GM13976 (cell line): ENCODE measurements around the gene CLDN4.
"Not testable (repeated sequence)": the region's sequence is repeated elsewhere in the genome, so short reads cannot be mapped to it uniquely, and the experiment has no call there.

Experiments
- DNase-seq: peaks from one replicate; pipeline ENCODE4 v3.0.0; 2012; ENCODE audit warnings: low spot score
- in situ Hi-C: fragments of 300-500 bp; cut with MboI; formaldehyde crosslinking; loops from one replicate; pipeline ENCODE4 v1.12.0; 2022; ENCODE audit warnings: low sequenced_read_pairs, mixed read lengths, inconsistent platforms; ENCODE audit not compliant: unreplicated experiment
- TF ChIP-seq, protein P1 (sequence below): IDR thresholded peaks from 2 replicates; pipeline ENCODE4 v1.5.1; 2012; ENCODE audit warnings: borderline replicate concordance, mild to moderate bottlenecking; ENCODE audit not compliant: insufficient read depth; ENCODE audit errors: extremely low read depth, missing control alignments, control extremely low read depth

Gene CLDN4, protein sequence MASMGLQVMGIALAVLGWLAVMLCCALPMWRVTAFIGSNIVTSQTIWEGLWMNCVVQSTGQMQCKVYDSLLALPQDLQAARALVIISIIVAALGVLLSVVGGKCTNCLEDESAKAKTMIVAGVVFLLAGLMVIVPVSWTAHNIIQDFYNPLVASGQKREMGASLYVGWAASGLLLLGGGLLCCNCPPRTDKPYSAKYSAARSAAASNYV

DNA sequence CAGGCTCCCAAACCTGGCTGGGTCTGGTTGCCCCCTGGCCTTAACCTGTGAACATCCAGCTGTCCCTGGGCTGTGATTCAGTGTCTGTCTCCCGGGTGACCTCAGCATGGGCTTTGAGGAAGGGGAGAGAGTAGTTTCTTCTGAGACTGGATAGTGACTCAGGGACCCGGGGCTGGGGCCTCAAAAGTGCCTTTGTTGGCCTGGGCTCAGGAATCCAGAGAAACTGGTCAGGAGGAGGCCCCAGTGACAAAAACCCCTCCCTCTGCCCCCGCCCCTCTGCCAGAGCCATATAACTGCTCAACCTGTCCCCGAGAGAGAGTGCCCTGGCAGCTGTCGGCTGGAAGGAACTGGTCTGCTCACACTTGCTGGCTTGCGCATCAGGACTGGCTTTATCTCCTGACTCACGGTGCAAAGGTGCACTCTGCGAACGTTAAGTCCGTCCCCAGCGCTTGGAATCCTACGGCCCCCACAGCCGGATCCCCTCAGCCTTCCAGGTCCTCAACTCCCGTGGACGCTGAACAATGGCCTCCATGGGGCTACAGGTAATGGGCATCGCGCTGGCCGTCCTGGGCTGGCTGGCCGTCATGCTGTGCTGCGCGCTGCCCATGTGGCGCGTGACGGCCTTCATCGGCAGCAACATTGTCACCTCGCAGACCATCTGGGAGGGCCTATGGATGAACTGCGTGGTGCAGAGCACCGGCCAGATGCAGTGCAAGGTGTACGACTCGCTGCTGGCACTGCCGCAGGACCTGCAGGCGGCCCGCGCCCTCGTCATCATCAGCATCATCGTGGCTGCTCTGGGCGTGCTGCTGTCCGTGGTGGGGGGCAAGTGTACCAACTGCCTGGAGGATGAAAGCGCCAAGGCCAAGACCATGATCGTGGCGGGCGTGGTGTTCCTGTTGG, at the start of gene CLDN4:
CLDN4 (plus strand) TSS at position 316 of the 903 bp plus-strand sequence; CDS start at position 522, 206 bp downstream.
- in situ Hi-C loops, result no loop called here
- no peak for DNase-seq
- TF ChIP-seq, protein P1, sequence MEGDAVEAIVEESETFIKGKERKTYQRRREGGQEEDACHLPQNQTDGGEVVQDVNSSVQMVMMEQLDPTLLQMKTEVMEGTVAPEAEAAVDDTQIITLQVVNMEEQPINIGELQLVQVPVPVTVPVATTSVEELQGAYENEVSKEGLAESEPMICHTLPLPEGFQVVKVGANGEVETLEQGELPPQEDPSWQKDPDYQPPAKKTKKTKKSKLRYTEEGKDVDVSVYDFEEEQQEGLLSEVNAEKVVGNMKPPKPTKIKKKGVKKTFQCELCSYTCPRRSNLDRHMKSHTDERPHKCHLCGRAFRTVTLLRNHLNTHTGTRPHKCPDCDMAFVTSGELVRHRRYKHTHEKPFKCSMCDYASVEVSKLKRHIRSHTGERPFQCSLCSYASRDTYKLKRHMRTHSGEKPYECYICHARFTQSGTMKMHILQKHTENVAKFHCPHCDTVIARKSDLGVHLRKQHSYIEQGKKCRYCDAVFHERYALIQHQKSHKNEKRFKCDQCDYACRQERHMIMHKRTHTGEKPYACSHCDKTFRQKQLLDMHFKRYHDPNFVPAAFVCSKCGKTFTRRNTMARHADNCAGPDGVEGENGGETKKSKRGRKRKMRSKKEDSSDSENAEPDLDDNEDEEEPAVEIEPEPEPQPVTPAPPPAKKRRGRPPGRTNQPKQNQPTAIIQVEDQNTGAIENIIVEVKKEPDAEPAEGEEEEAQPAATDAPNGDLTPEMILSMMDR, result no peak

DNA sequence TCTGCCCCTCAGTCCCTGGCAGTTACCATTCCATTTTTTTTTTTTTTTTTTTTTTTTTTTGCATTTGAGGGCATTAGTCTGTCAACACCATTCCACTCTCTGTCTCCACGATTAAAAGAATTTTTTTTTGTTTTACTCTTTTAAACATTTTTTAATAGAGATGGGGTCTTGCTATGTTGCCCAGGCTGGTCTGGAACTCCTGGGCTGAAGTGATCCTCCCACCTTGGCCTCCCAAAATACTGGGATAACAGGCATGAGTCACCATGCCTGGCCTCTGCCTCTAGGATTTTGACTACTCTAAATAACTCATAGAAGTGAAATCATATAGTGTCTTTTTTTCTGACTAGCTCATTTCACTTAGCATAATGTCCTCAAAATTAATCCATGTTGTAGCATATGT, 44.2 kb upstream of the CLDN4 start:
- TF ChIP-seq, protein P1, result no peak
- no peak for DNase-seq
- in situ Hi-C loops, result no loop called here

DNA sequence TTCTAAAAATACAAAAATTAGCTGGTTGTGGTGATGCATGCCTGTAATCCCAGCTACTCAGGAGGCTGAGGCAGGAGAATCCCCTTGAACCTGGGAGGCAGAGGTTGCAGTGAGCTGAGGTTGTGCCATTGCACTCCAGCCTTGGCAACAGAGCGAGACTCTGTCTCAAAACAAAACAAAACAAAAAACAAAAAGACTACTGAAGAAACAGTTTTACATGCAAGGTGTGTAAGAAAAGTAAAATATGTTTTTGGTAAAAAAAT, 43.1 kb upstream of the CLDN4 start:
- DNase-seq, in situ Hi-C loops: not testable (repeated sequence)

DNA sequence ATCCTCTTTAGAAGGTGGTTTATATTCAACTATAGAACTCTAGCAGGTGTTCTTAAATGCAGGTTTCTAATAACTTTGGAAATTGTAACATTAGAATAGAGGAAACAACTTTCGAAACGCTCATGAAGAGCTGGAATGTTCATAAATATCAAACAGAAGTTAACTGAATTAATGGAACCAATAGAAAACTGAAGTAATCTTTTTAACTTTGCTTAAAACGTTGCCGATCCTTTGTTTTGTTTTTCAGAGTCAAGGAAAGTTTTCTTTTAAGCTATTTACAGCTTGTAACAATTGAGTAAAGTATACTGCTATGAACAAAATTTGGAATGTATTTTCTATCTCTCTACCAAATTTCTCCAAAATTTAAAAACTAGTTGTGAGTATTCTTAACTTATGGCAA, 41.7 kb upstream of the CLDN4 start:
- in situ Hi-C loops, result no loop called here
- DNase-seq, result no peak
- TF ChIP-seq, protein P1, result no peak

DNA sequence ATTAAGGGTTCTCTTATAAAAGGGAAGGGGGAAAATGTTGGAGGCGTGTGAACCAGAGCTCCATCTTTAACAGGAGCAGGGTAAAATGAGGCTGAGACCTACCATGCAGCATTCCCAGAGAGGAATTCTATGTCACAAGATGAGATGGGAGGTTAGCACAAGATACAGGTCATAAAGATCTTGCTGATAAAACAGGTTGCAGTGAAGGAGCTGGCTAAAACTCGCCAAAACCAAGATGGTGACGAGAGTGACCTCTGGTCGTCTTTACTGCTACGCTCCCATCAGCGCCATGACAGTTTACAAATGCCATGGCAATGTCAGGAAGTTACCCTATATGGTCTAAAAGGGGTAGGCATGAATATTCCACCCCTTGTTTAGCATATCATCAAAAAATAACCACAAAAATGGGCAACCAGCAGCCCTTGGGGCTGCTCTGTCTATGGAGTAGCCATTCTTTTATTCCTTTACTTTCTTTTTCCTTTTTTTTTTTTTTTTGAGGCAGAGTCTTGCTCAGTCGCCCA, 39.6 kb upstream of the CLDN4 start:
- DNase-seq, in situ Hi-C loops: not testable (repeated sequence)

DNA sequence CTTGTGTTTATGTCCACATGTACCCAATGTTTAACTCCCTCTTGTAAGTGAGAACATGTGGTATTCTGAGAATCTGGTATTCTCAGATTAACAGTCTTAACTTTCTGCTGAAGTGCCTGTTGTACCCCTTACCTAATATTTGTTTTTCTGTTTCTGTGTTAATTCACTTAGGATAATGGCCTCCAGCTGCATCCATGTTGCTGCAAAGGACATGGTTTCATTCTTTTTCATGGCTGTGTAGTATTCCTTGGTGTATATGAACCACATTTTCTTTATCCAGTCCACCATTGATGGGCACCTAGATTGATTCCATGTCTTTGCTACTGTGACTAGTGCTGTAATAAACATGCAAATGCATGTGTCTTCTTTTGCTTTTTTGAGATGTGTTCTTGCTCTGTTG, 35.6 kb upstream of the CLDN4 start:
- in situ Hi-C loops, DNase-seq: not testable (repeated sequence)

DNA sequence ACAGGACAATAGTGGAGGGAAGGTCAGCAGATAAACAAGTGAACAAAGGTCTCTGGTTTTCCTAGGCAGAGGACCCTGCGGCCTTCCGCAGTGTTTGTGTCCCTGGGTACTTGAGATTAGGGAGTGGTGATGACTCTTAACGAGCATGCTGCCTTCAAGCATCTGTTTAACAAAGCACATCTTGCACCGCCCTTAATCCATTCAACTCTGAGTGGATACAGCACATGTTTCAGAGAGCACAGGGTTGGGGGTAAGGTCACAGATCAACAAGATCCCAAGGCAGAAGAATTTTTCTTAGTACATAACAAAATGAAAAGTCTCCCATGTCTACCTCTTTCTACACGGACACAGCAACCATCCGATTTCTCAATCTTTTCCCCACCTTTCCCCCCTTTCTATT, 34.1 kb upstream of the CLDN4 start:
- in situ Hi-C loops, DNase-seq: not testable (repeated sequence)

DNA sequence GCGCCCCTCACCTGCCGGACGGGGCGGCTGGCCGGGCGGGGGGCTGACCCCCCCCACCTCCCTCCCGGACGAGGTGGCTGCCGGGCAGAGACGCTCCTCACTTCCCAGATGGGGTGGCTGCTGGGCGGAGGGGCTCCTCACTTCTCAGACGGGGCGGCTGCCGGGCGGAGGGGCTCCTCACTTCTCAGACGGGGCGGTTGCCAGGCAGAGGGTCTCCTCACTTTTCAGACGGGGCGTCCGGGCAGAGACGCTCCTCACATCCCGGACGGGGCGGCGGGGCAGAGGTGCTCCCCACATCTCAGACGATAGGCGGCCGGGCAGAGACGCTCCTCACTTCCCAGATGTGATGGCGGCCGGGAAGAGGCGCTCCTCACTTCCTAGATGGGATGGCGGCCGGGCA, 33.6 kb upstream of the CLDN4 start:
- DNase-seq, in situ Hi-C loops: not testable (repeated sequence)

DNA sequence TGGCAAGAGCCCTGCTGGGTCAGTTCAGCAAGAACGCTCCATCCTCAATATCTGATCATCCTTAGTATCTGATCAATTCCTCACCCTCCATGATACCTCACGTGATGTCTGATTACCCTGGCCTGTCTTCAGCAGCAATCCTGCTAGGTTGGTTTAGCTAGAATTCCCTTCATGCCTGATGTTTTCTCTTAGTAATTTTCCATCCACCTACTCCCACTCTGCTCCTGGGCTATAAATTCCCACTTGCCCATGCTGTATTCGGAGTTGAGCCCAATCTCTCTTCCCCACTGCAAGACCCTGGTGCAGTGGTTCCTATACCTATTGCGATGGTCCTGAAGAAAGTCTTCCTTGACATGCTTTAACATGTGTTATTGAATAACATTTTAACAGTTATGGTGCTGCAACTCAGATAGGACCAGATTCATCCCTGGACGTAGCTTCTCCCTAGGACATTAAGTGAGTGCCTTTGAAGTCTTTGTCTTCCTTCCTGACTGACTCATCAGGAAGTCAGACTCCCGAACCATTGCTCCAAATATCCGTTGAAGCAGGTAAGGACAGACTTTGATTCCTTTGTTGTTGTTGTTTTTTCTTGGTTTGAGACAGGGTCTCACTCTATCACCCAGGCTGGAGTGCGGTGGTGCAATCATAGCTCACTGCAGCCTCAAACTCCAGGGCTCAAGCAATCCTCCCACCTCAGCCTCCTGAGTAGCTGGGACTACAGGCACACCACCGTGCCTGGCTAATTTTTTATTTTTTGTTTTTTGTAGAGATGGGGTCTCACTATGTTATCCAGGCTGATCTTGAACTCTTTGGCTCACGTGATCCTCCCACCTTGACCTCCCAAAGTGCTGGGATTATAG, 31.3 kb upstream of the CLDN4 start:
- DNase-seq, result no peak
- TF ChIP-seq, protein P1, result no peak
- in situ Hi-C loops, result no loop called here
